ENCODE measurements around the gene SRMS.

Gene SRMS

DNA sequence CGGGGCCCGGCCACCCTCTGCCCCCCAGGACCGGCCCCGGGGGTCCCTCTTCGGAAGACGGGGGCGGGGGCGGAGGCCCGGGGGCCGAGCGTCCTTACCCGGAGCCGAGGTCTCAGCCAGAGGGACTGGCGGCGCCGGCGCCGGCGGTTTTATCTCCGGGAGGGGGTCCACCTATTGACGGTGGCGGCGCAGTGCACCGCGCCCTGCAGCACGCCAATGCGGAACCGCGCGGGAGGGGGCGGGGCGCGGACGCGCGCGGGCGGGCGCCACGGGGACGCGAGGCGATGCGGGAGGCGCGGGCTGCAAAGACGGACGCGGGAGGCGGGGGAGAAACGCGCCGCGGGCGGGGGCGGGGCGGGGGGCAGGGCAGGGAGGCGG is 48.6 kb downstream of the SRMS start, which contains the start of gene EEF1A2:
EEF1A2 (minus strand) TSS at position 124 of the 378 bp plus-strand sequence. CDS start 1,320 bp downstream, outside the sequence.
- DNase-seq = no peak

DNA sequence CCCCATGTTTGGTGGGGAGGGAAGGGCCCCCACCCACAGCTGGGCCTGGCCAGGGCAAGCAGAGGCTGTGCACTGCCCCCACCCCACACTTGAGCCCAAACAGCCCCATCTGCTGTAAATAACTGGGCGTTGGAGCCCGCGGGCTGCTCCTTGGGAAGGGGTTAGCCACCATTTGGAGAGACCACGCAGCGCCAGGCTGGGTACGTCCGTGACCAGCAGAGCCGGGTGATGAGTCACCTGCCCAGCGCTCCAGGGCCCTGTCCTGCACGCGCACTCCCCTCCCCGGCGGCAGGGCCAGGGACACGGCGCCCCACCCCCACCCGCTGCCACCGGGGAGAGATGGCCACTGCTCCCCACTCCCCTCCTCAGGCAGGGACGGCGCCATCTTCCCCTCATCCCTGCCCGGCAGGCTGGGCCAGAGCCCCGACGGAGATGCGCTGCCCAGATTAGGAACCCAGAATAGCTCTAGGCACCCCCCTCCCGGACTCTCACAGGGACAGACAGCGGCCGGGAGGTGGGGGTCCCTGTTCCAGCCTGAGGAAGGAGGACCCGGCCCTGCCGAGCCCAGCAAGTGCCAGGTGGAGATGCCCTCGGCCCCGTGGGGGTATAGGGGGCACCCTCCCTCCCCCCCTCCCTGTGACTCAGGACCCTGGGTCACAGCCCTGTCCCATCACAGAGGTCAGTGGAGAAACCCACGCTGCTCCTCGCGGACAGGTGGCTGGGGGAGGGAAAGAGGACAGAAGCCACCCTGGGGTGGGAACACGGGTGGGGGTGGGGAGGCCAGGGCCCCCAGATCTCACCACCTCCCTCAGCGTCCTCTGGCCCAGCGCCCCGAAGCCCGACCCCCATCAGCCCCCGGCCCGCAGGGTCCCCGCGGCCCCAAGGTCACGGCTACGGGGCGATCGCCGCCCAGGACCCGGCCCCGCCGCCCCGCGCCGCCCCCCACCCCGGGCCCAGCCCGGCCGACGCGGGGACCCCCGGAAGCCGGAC is 49.3 kb downstream of the SRMS start:
- DNase-seq = no peak

DNA sequence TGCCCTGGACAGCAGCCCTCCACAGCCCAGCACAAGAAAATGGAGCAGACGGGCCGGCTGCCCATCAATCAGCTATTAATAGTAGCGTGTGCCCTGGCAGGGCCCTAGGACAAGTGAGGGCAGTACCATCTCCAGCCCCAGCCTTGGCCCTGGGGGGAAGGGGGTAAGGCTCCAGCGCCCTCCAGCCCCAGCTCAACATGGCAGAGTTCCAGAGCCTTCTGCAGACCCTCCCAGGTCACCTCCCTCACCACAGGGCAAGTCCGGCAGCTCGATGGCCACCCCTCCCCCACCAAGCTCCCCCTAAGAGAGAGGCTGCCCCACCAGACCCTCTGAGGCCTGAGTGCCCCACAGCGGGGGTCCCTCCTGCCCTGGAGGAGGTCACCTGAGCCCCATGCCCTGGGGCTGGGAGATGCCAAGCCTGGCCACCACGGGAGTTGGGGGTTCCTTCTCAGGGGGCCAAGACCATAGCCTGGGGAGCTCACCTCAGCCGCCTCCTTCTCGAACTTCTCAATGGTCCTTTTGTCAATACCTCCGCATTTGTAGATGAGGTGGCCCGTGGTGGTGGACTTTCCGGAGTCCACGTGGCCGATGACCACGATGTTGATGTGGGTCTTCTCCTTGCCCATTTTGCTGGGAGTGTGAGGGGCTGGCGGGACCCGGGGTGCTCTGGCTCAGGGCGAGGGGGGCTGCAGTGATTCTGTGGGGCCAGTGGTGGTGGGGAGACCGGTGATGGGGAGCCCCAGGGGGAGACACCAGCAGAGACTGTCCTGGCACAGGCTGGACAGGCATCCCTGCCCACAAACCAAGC is 50.2 kb downstream of the SRMS start:
- DNase-seq = no peak

DNA sequence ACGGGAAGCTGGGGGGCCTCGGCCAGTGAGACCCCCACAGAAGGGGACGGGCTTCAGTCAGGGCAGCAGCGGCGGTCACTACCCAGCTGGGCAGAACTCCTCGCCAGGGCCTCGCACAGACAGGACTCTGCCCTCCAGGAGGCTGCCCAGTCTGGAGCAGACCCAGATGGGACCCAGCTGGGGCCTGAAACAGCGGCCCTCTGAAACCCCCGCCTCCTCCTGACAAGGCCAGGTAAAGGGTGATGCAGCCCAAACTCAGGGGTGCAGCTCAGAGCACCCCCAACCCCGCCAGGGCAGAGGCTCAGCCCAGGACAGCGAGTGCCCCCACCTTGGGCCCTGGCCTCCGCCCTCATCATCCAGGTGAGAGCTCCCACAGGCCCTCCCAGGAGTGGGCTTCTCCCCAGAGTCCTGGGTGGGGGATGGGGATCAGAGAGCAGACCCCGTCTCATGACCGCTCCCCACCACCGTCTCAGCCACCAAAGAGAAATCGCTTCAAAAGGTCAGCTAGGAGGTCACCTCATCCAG is 50.9 kb downstream of the SRMS start:
- no peak for DNase-seq

DNA sequence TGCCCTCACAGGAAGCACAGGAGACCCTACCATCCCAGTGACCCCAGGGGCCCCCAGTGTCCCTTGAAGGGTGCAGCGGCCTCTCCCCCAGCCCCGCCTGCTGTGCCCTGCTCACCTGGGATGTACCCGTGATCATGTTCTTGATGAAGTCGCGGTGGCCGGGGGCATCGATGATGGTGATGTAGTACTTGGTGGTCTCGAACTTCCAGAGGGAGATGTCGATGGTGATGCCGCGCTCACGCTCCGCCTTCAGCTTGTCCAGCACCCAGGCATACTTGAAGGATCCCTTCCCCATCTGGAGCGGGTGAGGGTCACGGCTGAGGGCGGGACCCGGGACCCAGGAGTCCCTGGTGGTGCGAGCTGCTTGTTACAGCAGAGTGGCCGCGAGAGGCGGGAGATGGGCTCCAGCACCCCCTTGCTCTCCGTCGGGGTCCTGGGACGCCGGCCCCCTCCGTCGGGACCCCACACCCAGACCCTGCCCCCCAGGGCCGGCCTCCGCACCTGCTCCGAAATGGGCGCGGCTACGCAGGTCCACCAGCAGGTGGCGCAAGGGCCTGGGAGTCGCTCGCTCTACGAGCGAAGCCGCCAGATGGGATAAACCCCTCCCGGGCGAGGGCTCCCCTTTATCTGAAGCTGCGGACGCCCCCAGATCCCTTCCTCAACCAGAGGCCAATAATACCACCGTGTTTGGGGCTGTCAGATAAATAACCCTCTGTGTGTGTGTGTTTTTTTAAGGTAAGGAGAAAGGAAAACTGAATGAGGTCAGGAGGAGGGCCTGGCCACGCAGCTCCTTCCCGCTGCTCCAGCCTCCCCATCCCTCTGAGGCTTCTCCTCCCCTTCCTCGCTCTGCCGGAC is 51.6 kb downstream of the SRMS start:
- no peak for DNase-seq

DNA sequence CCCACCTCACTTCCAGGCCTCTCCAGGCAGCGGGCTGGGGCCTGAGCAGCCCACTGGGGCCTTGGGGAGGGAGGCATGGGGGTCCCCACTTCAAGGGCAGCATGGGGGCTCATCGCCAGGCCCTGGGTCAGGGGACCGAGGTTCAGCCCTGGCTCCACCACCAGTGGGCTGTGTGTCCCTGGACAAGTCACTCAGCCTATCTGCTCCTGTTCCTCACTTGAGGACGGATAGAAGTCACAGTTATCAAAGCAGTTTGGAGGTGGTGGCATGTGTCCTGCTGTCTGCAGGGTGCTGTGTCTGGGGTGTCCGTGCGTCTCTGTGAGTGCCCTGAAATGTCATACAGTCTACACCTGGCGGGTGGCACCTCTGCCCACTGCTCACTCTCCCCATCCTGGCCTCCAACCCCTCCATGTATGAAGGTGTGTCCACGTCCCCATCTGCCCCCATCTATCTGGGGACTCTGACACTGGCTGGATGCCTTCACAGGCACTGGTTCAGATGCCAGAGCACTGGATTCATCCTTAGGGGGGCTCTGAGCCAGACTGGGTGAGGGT is 52.3 kb downstream of the SRMS start:
- DNase-seq = no peak

DNA sequence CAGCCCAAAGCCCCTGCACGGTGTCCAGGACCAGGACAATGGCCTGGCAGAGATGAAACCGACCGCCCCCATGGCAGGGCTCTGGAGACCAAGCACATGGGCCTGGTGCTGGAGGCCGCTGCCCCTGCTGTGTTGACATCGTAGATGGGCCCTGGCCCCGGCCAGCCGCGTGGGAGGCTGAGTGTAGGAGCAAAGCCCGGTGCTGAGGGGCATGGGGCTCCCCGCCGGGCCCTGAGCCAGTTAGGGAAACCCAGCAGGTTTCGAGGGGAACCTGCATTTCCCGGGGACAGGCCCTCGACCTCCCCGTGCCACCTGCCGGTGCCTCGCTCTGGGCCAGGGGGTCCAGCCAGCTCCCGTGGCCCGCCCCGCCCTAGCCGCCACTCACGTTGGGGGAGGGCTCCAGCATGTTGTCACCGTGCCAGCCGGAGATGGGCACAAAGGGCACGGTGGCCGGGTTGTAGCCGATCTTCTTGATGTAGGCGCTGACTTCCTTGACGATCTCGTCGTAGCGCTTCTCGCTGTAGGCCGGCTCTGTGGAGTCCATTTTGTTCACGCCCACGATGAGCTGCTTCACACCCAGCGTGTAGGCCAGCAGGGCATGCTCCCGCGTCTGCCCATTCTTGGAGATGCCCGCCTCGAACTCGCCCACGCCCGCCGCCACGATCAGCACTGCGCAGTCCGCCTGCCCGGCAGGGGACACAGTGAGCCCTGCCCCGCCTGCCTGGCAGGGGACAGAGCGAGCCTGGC is 53.0 kb downstream of the SRMS start:
- no peak for DNase-seq

DNA sequence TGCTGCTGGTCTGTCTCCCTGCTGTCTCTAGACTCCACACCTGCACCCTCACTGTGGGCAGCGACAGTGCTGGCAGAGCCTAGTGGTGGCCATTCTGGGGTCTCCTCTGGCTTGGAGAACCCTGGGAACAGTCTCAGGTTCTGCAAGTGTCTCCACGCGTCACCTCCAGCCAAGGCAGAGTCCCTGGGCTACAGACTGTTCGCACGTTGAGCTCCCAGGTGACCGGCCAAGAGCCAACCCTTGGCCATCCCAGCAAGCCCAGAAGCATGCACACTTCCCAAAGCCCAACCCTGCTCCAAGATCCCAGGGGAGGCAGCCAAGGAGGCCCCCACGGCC is 53.5 kb downstream of the SRMS start:
- DNase-seq = no peak

DNA sequence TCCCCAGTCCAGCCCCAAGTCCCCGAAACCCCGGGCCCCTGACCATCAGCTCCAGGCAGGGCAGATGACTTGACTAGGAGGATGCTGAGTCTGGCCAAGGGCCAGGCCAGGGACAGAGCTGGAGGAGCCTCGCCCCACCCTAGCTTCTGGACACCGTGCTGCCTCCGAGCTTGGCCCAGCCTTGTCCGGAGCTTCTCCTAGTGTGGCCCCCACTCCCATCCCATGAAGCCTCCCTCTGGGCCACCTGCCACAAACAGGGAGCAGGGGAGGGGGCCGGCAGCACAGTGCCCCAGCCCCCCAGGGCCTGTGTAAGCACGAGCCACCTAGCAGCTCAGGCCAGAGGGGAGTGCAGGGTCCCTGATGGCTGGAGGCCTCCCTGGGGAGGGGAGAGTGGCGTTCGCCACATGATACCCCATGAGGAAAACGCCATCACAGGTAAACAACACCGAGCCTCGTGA is 54.0 kb downstream of the SRMS start:
- no peak for DNase-seq

DNA sequence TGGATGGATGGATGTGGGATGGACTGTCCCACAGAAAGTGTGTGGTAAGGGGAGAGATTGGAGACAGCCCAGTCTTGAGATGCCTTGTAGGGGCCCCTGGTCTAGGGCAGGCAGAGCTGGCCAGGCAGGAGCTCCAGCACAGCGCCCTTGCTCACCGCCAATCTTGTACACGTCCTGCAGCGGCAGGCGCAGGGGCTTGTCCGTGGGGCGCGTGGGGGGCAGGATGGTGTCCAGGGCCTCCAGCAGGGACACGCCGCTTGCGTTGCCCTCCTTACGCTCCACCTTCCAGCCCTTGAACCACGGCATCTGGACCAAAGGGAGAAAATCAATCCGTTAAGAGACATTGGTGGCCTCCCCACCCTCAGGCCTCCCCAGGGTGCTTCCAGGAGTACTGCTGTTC is 54.6 kb downstream of the SRMS start:
- no peak for DNase-seq

DNA sequence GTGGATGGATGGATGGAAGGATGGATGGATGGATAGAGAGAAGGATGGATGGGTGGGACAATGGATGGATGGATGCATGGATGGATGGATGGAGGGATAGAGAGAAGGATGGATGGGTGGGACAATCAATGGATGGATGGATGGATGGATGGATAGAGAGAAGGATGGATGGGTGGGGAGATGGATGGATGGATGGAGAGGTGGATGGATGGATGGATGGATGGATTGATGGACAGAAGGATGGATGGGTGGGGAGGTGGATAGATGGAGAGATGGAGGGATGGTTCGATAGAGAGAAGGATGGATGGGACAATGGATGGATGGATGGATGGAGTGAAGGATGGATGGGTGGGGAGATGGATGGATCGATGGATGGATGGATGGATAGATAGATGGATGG is 55.0 kb downstream of the SRMS start:
- no peak for DNase-seq

DNA sequence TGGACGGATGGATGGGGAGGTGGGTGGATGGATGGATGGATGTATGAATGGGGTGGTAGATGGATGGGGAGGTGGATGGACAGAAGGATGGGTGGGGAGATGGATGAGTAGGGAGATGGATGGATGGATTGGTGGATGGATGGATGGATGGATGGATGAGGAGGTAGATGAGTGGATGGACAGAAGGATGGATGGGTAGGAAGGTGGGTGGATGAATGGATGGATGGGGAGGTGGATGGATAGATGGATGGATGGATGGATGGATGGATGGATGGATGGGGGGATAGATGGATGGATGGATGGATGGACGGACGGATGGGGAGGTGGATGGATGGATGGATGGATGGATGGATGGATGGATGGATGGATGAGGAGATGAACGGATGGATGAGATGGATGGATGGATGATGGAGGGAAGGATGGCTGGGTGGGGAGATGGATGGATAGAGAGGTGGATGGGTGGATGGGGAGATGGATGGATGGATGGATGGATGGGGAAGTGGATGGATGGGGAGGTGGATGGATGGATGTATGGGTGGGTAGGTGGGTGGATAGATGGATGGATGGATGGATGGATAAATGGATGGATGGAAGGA is 55.8 kb downstream of the SRMS start:
- no peak for DNase-seq

DNA sequence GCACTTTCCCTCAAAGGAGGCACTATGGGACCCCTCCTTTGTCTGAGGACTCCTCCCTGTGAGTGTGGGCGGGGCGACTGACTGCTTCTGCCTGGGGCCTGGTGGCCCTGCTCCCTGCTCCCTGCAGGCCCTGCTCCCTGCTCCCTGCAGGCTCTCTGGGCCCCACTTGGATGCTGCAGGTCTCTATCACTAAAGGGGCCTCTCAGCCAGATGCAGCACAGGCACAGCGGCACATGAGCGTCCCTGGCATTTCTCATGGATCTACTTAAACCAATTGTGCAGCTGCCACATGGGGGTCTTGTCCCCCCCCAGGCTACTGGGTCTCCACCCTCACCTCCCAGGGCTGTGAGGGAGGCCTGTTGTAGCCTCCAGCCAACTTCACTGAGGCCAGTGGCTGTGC is 56.5 kb downstream of the SRMS start:
- no peak for DNase-seq
